A673 (cell line): ENCODE data around the gene GUCY1A1.

ENCODE experiments used
- CTCF ChIP-seq: fragments of 300-800, 200-600 bp; sonication (generic); conservative IDR thresholded peaks from 2 replicates; pipeline ENCODE4 v1.5.1; 2017; ENCODE audit warnings: low read depth, mild to moderate bottlenecking, antibody characterized with exemption, low read length, moderate library complexity, mixed read lengths
- EZH2 ChIP-seq: fragments of 200-600 bp; sonication (generic); IDR thresholded peaks from 2 replicates; pipeline ENCODE4 v1.6.1; 2017; ENCODE audit warnings: borderline replicate concordance, low read depth, mild to moderate bottlenecking, mixed read lengths, antibody characterized with exemption, low read length; ENCODE audit not compliant: poor library complexity, severe bottlenecking

GRCh38 chr4:155748039-155748438 is 81.4 kb downstream of the GUCY1A1 start:
- TF ChIP-seq EZH2 (no peak), CTCF (no peak)
